ENCODE data around the gene TFCP2. TPM values are rescaled to one million over a fixed set of nuclear protein-coding genes. Genes with fewer than 3 reads are reported as not detected.

Gene TFCP2
- total and polyA plus RNA-seq, 2 donors from 2014 or later, result 15.2 to 31.2 TPM

DNA sequence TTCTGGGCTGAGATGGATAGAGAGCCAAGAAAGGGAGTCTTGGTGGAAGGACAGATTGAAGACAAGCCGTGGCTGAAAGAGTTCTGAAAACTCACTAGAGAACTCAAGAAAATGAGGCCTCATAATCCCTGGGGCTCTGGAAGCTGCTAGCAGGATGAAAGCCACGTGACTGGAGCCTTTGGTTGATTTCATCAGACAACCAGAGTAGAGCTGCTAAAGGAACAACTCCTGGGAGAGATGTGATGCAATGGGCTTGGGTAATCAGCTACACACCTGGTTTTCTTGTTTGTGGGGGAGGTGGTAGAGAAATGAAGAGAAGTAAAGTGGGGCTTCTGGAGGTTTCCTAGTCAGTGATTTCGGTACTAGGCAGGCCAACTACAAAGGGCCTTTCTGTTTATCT is 102.9 kb downstream of the TFCP2 start:
- FAIRE-seq, result no peak

DNA sequence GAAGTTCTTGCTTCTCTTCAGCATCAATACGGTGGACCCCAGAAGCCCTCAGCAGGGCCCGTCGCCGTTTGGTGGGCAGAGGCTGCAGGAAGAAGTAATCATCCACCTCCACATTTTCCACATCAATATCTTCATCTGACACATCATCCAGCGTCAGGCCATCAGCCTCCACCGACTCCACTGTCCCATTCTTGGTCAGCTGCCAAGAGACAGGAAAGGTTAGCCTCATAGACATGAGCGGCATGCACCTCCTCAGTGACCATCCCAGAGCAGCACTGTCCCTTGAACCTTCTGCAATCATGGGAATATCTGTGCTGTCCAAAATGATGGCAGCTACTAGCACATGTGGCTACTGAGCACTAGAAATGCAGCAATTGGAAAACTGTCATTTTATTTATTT is 105.2 kb downstream of the TFCP2 start:
- FAIRE-seq, result no peak

More for the DNA sequence above, 102.9 kb downstream of the TFCP2 start:
- Histone ChIP-seq H3K9ac (ENCODE audit: low read length in 3 of 3) (no peak overlapping the region), H3K9me3 (ENCODE audit: control insufficient read depth in 2 of 3, insufficient read depth in 1 of 3, low read length in 3 of 3) (no peaks in the 10 kb centered on the region), H3K4me1 (ENCODE audit: control insufficient read depth in 2 of 3, insufficient read depth in 2 of 3, low read depth in 1 of 3, low read length in 3 of 3) (no peaks in the 10 kb centered on the region), H3K36me3 (ENCODE audit: control insufficient read depth in 2 of 3, insufficient read depth in 3 of 3, low read length in 3 of 3) (peaks cover 0 to 24% (median 24%) of the 10 kb centered on the region in 3 donors), H3K27me3 (ENCODE audit: control insufficient read depth, insufficient read depth, low read length) (no peaks in the 10 kb centered on the region), H3K27ac (ENCODE audit: low read depth in 2 of 2, low read length in 2 of 2) (no peak overlapping the region), H3K4me3 (ENCODE audit: low read length in 3 of 3) (no peak overlapping the region)
- TF ChIP-seq, protein P1, sequence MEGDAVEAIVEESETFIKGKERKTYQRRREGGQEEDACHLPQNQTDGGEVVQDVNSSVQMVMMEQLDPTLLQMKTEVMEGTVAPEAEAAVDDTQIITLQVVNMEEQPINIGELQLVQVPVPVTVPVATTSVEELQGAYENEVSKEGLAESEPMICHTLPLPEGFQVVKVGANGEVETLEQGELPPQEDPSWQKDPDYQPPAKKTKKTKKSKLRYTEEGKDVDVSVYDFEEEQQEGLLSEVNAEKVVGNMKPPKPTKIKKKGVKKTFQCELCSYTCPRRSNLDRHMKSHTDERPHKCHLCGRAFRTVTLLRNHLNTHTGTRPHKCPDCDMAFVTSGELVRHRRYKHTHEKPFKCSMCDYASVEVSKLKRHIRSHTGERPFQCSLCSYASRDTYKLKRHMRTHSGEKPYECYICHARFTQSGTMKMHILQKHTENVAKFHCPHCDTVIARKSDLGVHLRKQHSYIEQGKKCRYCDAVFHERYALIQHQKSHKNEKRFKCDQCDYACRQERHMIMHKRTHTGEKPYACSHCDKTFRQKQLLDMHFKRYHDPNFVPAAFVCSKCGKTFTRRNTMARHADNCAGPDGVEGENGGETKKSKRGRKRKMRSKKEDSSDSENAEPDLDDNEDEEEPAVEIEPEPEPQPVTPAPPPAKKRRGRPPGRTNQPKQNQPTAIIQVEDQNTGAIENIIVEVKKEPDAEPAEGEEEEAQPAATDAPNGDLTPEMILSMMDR (IDR thresholded peaks at IDR 0.05; ENCODE audit: borderline replicate concordance, extremely low read depth, insufficient read depth), result no peak
- intact Hi-C loops (cut with DNase I), result no loop called here
- DNase-seq, result no peak

DNA sequence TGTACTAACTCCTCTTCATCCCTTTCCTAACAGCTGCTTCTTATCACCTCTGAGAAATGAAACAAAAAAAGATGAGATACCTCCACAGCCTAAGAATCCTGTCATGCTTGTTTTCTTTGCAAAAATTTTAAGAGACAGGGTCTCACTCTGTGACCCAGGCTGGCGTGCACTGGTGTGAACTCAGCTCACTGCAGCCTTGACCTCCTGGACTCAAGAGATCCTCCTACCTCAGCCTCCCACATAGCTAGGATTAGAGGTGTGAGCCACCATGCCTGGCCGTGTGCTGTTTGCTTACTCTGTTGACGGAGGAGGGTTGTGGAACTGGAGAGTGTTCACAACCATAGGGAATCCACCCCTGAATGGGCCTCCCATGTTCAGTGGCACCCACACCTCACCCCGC is 105.7 kb downstream of the TFCP2 start:
- intact Hi-C loops (cut with DNase I), result no loop called here
- Histone ChIP-seq H3K9ac (ENCODE audit: low read length in 3 of 3) (no peak overlapping the region), H3K27me3 (ENCODE audit: control insufficient read depth, insufficient read depth, low read length) (no peaks in the 10 kb centered on the region), H3K9me3 (ENCODE audit: control insufficient read depth in 2 of 3, insufficient read depth in 1 of 3, low read length in 3 of 3) (no peaks in the 10 kb centered on the region), H3K4me1 (ENCODE audit: control insufficient read depth in 2 of 3, insufficient read depth in 2 of 3, low read depth in 1 of 3, low read length in 3 of 3) (peaks cover 0 to 6% (median 6%) of the 10 kb centered on the region in 3 donors), H3K36me3 (ENCODE audit: control insufficient read depth in 2 of 3, insufficient read depth in 3 of 3, low read length in 3 of 3) (peaks cover 0 to 37% (median 36%) of the 10 kb centered on the region in 3 donors), H3K4me3 (ENCODE audit: low read length in 3 of 3) (no peak overlapping the region), H3K27ac (ENCODE audit: low read depth in 2 of 2, low read length in 2 of 2) (no peak overlapping the region)
- TF ChIP-seq, protein P1 (IDR thresholded peaks at IDR 0.05; ENCODE audit: borderline replicate concordance, extremely low read depth, insufficient read depth), result no peak
- no peak for FAIRE-seq
- DNase-seq, result no peak

More for the DNA sequence above, 105.2 kb downstream of the TFCP2 start:
- Histone ChIP-seq H3K9ac (ENCODE audit: low read length in 3 of 3) (no peak overlapping the region), H3K27me3 (ENCODE audit: control insufficient read depth, insufficient read depth, low read length) (no peaks in the 10 kb centered on the region), H3K36me3 (ENCODE audit: control insufficient read depth in 2 of 3, insufficient read depth in 3 of 3, low read length in 3 of 3) (peaks cover 0 to 34% (median 33%) of the 10 kb centered on the region in 3 donors), H3K27ac (ENCODE audit: low read depth in 2 of 2, low read length in 2 of 2) (no peak overlapping the region), H3K9me3 (ENCODE audit: control insufficient read depth in 2 of 3, insufficient read depth in 1 of 3, low read length in 3 of 3) (no peaks in the 10 kb centered on the region), H3K4me3 (ENCODE audit: low read length in 3 of 3) (no peak overlapping the region), H3K4me1 (ENCODE audit: control insufficient read depth in 2 of 3, insufficient read depth in 2 of 3, low read depth in 1 of 3, low read length in 3 of 3) (peaks cover 0 to 3% (median 2%) of the 10 kb centered on the region in 3 donors)
- TF ChIP-seq, protein P1 (IDR thresholded peaks at IDR 0.05; ENCODE audit: borderline replicate concordance, extremely low read depth, insufficient read depth), result no peak
- no peak for DNase-seq
- intact Hi-C loops (cut with DNase I), result no loop called here

DNA sequence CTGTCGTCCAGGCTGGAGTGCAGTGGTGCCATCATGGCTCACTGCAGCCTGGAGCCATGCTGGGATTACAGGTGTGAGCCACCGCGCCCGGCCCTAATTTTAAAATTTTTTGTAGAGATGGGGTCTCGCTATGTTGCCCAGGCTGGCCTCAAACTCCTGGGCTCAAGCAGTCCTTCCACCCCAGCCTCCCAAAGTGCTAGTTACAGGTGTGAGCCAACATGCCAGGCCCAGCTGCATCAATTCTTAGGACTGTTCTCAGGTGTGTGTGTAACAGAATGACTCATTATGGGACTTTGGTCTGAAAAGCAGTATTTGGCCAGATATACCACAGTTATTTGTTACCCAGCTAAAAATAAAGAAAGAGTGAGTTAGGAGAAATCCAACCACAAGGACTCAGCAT is 107.4 kb downstream of the TFCP2 start:
- no peaks in the 10 kb centered on the region for H3K9me3 ChIP-seq (ENCODE audit: control insufficient read depth in 2 of 3, insufficient read depth in 1 of 3, low read length in 3 of 3)
- no peak for DNase-seq
- FAIRE-seq, result no peak
- intact Hi-C loops (cut with DNase I), result no loop called here
- no peaks in the 10 kb centered on the region for H3K27me3 ChIP-seq (ENCODE audit: control insufficient read depth, insufficient read depth, low read length)
- TF ChIP-seq, protein P1 (IDR thresholded peaks at IDR 0.05; ENCODE audit: borderline replicate concordance, extremely low read depth, insufficient read depth), result no peak
- H3K27ac ChIP-seq (ENCODE audit: low read depth in 2 of 2, low read length in 2 of 2), result no peak overlapping the region
- H3K36me3 ChIP-seq (ENCODE audit: control insufficient read depth in 2 of 3, insufficient read depth in 3 of 3, low read length in 3 of 3), result peaks cover 0 to 31% (median 30%) of the 10 kb centered on the region in 3 donors
- H3K4me3 ChIP-seq (ENCODE audit: low read length in 3 of 3), result no peak overlapping the region
- peaks cover 0 to 6% (median 6%) of the 10 kb centered on the region in 3 donors for H3K4me1 ChIP-seq (ENCODE audit: control insufficient read depth in 2 of 3, insufficient read depth in 2 of 3, low read depth in 1 of 3, low read length in 3 of 3)
- H3K9ac ChIP-seq (ENCODE audit: low read length in 3 of 3), result no peak overlapping the region
